ENCODE results near the gene OPCML. TPM values are rescaled to one million over a fixed set of nuclear protein-coding genes. Genes with fewer than 3 reads are reported as not detected.

OPCML gene
- total RNA-seq, 1 experiment from 2014 or later: not detected

DNA sequence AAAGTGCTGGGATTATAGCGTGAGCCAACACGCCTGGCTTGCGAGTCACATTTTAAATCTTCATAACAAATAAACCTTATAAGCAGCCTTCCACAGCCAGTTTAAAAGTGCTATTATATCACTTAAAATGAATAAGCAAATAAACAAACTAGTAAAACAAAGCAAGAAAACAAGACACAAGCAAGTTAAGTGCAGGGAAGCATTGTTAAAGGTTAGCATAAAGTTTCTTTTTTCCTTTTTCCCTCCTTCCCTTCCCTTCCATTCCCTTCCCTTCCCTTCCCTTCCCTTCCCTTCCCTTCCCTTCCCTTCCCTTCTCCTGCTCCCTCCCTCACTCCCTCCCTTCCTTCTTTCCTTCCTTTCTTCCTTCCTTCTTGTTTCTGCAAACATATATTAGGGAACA, 278.7 kb downstream of the OPCML start:
- H3K4me1 ChIP-seq (ENCODE audit: control insufficient read depth, insufficient read depth, low read length): no peaks in the 10 kb centered on the region
- intact Hi-C loops (cut with micrococcal nuclease; ENCODE audit: unreplicated experiment) (no loop called here), in situ Hi-C loops (cut with HindIII; ENCODE audit: low pct_unique_long_range_greater_than_20kb, low sequenced_read_pairs) (no loop called here)
- H3K36me3 ChIP-seq (ENCODE audit: control insufficient read depth, insufficient read depth, low read length): no peaks in the 10 kb centered on the region
- no TSS peak for BruUV-seq (replicated peaks)
- POLR2A ChIA-PET: no interaction called here
- H3K27ac ChIP-seq (ENCODE audit: low read length): no peak overlapping the region
- H3K9me3 ChIP-seq (ENCODE audit: control insufficient read depth, insufficient read depth, low read depth, low read length): no peaks in the 10 kb centered on the region
- TF ChIP-seq, protein P1, sequence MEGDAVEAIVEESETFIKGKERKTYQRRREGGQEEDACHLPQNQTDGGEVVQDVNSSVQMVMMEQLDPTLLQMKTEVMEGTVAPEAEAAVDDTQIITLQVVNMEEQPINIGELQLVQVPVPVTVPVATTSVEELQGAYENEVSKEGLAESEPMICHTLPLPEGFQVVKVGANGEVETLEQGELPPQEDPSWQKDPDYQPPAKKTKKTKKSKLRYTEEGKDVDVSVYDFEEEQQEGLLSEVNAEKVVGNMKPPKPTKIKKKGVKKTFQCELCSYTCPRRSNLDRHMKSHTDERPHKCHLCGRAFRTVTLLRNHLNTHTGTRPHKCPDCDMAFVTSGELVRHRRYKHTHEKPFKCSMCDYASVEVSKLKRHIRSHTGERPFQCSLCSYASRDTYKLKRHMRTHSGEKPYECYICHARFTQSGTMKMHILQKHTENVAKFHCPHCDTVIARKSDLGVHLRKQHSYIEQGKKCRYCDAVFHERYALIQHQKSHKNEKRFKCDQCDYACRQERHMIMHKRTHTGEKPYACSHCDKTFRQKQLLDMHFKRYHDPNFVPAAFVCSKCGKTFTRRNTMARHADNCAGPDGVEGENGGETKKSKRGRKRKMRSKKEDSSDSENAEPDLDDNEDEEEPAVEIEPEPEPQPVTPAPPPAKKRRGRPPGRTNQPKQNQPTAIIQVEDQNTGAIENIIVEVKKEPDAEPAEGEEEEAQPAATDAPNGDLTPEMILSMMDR (IDR thresholded peaks at IDR 0.05): no peak
- TF ChIP-seq, protein P2, sequence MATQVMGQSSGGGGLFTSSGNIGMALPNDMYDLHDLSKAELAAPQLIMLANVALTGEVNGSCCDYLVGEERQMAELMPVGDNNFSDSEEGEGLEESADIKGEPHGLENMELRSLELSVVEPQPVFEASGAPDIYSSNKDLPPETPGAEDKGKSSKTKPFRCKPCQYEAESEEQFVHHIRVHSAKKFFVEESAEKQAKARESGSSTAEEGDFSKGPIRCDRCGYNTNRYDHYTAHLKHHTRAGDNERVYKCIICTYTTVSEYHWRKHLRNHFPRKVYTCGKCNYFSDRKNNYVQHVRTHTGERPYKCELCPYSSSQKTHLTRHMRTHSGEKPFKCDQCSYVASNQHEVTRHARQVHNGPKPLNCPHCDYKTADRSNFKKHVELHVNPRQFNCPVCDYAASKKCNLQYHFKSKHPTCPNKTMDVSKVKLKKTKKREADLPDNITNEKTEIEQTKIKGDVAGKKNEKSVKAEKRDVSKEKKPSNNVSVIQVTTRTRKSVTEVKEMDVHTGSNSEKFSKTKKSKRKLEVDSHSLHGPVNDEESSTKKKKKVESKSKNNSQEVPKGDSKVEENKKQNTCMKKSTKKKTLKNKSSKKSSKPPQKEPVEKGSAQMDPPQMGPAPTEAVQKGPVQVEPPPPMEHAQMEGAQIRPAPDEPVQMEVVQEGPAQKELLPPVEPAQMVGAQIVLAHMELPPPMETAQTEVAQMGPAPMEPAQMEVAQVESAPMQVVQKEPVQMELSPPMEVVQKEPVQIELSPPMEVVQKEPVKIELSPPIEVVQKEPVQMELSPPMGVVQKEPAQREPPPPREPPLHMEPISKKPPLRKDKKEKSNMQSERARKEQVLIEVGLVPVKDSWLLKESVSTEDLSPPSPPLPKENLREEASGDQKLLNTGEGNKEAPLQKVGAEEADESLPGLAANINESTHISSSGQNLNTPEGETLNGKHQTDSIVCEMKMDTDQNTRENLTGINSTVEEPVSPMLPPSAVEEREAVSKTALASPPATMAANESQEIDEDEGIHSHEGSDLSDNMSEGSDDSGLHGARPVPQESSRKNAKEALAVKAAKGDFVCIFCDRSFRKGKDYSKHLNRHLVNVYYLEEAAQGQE (IDR thresholded peaks at IDR 0.05; ENCODE audit: insufficient read depth in 1 of 2, low read depth in 2 of 2, low read length in 1 of 2): no peak
- no peak for TF ChIP-seq POLR2AphosphoS5 (IDR thresholded peaks at IDR 0.05; ENCODE audit: low read depth, low read length)
- TF ChIP-seq SIN3A (IDR thresholded peaks at IDR 0.05; ENCODE audit: borderline replicate concordance, insufficient read depth, low read depth, low read length): no peak
- TF ChIP-seq TCF7L2 (IDR thresholded peaks at IDR 0.05; ENCODE audit: low read depth, low read length): no peak
- H3K27me3 ChIP-seq (ENCODE audit: control insufficient read depth, insufficient read depth, low read length): peaks cover 2% of the 10 kb centered on the region; the same call in 1 of the 2 replicates
- CTCF ChIA-PET: no interaction called here
- ATAC-seq (no peak), DNase-seq (ENCODE audit: low read depth, low spot score) (no peak)
- no peak overlapping the region for H3K4me3 ChIP-seq (ENCODE audit: low read depth in 2 of 2, low read length in 2 of 2)

DNA sequence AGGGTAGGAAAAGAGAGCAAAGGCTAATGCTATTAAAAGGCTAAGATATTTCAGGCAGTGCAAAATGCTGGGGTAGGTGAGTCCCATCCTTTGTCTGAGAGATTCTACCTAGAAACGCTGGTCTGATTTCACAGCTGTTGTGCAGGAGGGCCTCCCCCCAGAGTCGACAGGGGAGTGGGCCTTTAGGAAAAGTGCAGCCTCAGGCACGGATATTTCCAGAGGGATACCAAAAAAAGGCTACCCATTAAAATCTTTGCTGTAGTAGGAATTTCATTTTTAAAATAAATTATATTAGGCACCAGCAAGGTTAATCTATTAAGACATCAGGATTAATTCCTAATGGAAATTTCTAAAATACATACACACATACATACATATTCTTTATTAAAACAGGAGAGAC, 280.5 kb downstream of the OPCML start:
- no peak for DNase-seq (ENCODE audit: low read depth, low spot score)
- TF ChIP-seq, protein P1 (IDR thresholded peaks at IDR 0.05): no peak
- TF ChIP-seq, protein P2 (IDR thresholded peaks at IDR 0.05; ENCODE audit: insufficient read depth in 1 of 2, low read depth in 2 of 2, low read length in 1 of 2): no peak
- TF ChIP-seq POLR2AphosphoS5 (IDR thresholded peaks at IDR 0.05; ENCODE audit: low read depth, low read length) (no peak), TCF7L2 (IDR thresholded peaks at IDR 0.05; ENCODE audit: low read depth, low read length) (no peak), SIN3A (IDR thresholded peaks at IDR 0.05; ENCODE audit: borderline replicate concordance, insufficient read depth, low read depth, low read length) (no peak)
- Histone ChIP-seq H3K27me3 (ENCODE audit: control insufficient read depth, insufficient read depth, low read length) (peaks cover 2% of the 10 kb centered on the region; the same call in 1 of the 2 replicates), H3K4me1 (ENCODE audit: control insufficient read depth, insufficient read depth, low read length) (no peaks in the 10 kb centered on the region), H3K36me3 (ENCODE audit: control insufficient read depth, insufficient read depth, low read length) (no peaks in the 10 kb centered on the region), H3K9me3 (ENCODE audit: control insufficient read depth, insufficient read depth, low read depth, low read length) (no peaks in the 10 kb centered on the region), H3K4me3 (ENCODE audit: low read depth in 2 of 2, low read length in 2 of 2) (no peak overlapping the region), H3K27ac (ENCODE audit: low read length) (no peak overlapping the region)
- ChIA-PET POLR2A (no interaction called here), CTCF (no interaction called here)
- no TSS peak for BruUV-seq (replicated peaks)
- ATAC-seq: no peak
- intact Hi-C loops (cut with micrococcal nuclease; ENCODE audit: unreplicated experiment) (no loop called here), in situ Hi-C loops (cut with HindIII; ENCODE audit: low pct_unique_long_range_greater_than_20kb, low sequenced_read_pairs) (no loop called here)
